ENCODE results near the gene KEL. TPM values are rescaled to one million over a fixed set of nuclear protein-coding genes. Genes with fewer than 3 reads are reported as not detected.

Gene KEL
- total RNA-seq, 2 donors from 2014 or later = not detected

DNA sequence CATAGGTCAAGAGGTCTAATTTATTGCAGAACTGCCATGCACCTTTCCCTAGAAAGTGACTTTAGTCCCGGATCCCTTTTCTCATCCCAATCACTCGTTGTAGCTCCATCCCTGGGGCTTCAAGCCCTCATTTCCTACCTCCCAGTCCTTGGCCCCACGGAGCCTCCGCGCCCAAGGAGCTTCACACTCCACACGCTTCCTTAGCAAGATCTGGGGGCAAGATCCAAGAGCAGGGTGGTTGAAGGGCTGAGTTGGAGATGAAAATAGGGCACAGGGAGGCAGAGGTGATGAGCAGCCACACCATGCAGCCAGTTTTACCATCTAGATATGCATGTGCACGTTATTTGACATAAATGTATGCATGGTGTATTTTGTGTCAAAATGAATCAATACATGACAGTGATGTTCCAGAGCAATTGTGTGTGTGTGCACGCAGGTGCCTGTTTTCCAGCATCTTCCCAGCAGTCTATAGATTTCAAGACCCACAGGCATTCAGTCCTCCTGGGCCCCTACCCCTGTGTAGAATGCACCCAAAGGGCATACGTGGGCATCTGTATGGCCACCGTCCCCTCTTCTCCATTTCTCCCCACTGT, 70.6 kb downstream of the KEL start:
- Histone ChIP-seq H3K4me1 (ENCODE audit: control insufficient read depth in 1 of 2, low read depth in 2 of 2) (no peaks in the 10 kb centered on the region), H3K9me3 (no peaks in the 10 kb centered on the region), H3K36me3 (no peaks in the 10 kb centered on the region), H3K27ac (no peak overlapping the region), H3K27me3 (replicated peaks; ENCODE audit: insufficient read depth) (no peaks in the 10 kb centered on the region), H3K4me3 (no peak overlapping the region)
- ATAC-seq (ENCODE audit: insufficient number of reproducible peaks, low FRiP score, low read depth) = no peak
- DNase-seq (ENCODE audit: low spot score) = no peak
- no peak for TF ChIP-seq CTCF (IDR thresholded peaks at IDR 0.05)

Other genes with a start within 250 kb of the KEL start
- 10 to 100 TPM in 1 of 2 donors, 1 to 10 TPM in 1; 5.1 to 16.9 TPM for gene PRSS1, start 212.9 kb downstream of the KEL start, total RNA-seq
- 10 to 100 TPM in 1 of 2 donors, 1 to 10 TPM in 1; 6.1 to 15.4 TPM for gene PRSS2, start 191.4 kb downstream of the KEL start, total RNA-seq
- 10 to 100 TPM; 25.3 to 30.5 TPM for gene EPHB6, start 107.3 kb downstream of the KEL start, total RNA-seq
- not detected for gene TRPV6, start 76.6 kb downstream of the KEL start, total RNA-seq
- gene TRPV5, start 28.6 kb downstream of the KEL start, total RNA-seq = not detected
- not detected for gene LLCFC1, start 22.9 kb downstream of the KEL start, total RNA-seq
- gene OR9A2, start 64.8 kb upstream of the KEL start, total RNA-seq = not detected
- not detected for gene OR6V1, start 90.0 kb upstream of the KEL start, total RNA-seq
- gene PIP, start 169.7 kb upstream of the KEL start, total RNA-seq = 1 to 10 TPM in 1 of 2 donors, not detected in 1; 1.1 TPM
- not detected for gene TAS2R39, start 221.1 kb upstream of the KEL start, total RNA-seq